ENCODE results near the gene ENTPD6. TPM values are rescaled to one million over a fixed set of nuclear protein-coding genes. Genes with fewer than 3 reads are reported as not detected.

Gene ENTPD6
- total RNA-seq, 4 donors from 2014 or later, result 20.7 to 47.2 (median 30.7) TPM

DNA sequence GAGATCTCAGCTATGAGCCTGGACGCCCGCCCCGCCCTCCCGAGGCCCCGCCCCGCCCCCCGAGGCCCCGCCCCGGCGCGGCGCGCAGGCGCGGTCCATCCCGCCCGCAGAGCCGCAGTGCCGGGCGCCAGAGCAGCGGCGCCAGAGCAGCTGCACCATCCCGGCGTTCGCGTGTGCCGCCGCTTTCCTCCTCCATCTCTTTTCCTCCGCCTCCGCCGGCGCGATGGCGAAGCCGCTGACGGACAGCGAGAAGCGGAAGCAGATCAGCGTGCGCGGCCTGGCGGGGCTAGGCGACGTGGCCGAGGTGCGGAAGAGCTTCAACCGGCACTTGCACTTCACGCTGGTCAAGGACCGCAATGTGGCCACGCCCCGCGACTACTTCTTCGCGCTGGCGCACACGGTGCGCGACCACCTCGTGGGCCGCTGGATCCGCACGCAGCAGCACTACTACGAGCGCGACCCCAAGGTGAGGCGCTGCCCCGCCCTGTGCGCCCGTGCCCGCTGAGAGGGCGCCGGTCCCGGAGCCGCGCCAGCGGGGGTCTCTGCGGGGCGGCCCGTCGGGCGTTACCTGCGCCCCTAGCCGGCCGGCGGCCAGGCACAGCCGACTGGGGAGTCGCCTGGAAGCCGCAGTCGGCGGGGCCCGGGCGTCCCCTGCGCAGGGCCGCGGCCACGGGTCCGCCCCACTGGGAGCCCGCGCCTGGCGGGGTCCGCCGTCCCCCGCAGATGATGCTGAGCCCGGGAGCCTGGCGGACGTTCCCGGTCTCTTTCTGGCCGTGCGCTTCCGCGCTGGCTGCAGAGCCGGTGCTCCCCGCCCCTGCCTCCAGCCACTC is 52.7 kb downstream of the ENTPD6 start, which contains the start of gene PYGB:
Gene PYGB (plus strand): TSS at position 130 of the 830 bp plus-strand sequence. CDS start 94 bp downstream, at position 224.
- Histone ChIP-seq H3K4me3 (peak within 1 kb of the TSS; percentile 60 to 89), H3K27me3 (no peaks in the 10 kb centered on the region), H3K9me3 (no peaks in the 10 kb centered on the region), H3K4me1 (peaks cover 0 to 18% of the 10 kb centered on the region in 2 donors), H3K36me3 (no peaks in the 10 kb centered on the region), H3K27ac (peak within 1 kb of the TSS; percentile 86 to 96)
- peak; percentile 66 to 83 for DNase-seq
- TF ChIP-seq POLR2A (IDR thresholded peaks at IDR 0.05) (peak; percentile 78 to 92), CTCF (IDR thresholded peaks at IDR 0.05) (peak in 2 of 4 experiments; percentile 10 to 14)
- intact Hi-C loops (cut with DNase I; ENCODE audit: low total_unique reads), result no loop called here

- no peaks in the 10 kb centered on the region for H3K27me3 ChIP-seq
- TF ChIP-seq POLR2A (IDR thresholded peaks at IDR 0.05) (no peak), CTCF (IDR thresholded peaks at IDR 0.05) (no peak)
- no peaks in the 10 kb centered on the region for H3K36me3 ChIP-seq
- H3K4me1 ChIP-seq, result peaks cover 0 to 18% of the 10 kb centered on the region in 2 donors
- H3K9me3 ChIP-seq, result no peaks in the 10 kb centered on the region
- no peak for DNase-seq
- H3K27ac ChIP-seq, result peak overlapping the region; percentile 86 to 96
- peak overlapping the region; percentile 60 to 89 for H3K4me3 ChIP-seq
- intact Hi-C loops (cut with DNase I; ENCODE audit: low total_unique reads), result no loop called here
These were observed 53.3 kb downstream of the ENTPD6 start for GRCh38 chr20:25248786-25249172.

DNA sequence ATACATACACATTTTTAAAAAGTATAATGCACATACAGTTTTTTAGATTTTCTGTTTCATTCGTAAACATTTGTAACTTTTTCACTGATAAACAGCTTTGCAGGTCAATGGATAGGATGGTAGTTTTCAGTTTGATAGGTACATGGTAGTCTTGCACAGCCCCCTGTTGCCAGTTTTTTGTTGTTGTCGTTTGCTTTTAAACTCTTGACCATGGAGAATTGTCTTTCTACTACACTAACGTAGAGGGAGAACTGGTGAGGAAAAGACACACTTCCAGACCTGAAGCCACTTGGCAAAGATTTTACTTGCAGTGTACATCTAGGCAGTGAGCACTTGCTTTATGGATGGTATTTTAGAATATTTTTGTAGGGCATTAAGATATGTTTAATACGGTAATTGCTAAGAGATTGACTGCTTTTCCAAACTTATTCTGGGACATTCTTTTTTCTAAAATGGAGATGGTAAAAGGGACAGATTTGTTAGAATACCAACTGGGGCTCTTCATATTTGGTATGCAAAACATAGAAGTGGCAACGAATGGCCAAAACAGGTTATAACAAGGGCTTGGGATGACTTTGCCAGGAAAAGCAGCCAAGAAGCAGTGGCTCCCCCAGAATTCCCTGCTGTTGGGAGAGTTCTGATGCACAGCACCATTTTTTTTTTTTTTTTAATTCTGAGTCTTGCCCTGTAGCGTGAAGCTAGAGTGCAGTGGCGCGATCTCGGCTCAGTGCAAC is 53.9 kb downstream of the ENTPD6 start:
- Histone ChIP-seq H3K27me3 (no peaks in the 10 kb centered on the region), H3K4me3 (peak overlapping the region; percentile 60 to 89), H3K4me1 (peaks cover 0 to 18% of the 10 kb centered on the region in 2 donors), H3K27ac (peak overlapping the region; percentile 86 to 96), H3K9me3 (no peaks in the 10 kb centered on the region), H3K36me3 (no peaks in the 10 kb centered on the region)
- TF ChIP-seq CTCF (IDR thresholded peaks at IDR 0.05) (no peak), POLR2A (IDR thresholded peaks at IDR 0.05) (no peak)
- intact Hi-C loops (cut with DNase I; ENCODE audit: low total_unique reads), result no loop called here
- no peak for DNase-seq

DNA sequence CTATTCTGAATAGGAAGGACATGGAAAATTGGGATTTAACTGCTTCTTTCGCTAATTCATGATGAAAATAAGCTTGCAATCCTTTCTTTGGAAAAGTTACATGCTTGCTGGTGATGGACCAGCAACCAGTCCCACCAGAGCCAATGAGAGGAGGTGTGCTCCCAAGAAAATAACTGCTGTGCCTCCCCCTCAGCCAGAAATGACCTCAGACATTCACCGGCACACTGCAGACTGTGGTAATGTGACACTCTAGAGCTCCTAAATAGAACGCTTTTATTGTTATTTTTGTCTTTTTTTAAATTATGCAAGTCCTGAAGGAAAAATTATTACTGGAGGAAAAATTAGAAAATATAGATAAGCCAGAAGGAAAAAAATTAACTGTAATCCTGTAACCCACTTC is 55.0 kb downstream of the ENTPD6 start:
- Histone ChIP-seq H3K9me3 (no peaks in the 10 kb centered on the region), H3K4me3 (no peak overlapping the region), H3K27ac (peak overlapping the region in 1 of 2 donors; percentile 86), H3K36me3 (no peaks in the 10 kb centered on the region), H3K4me1 (peaks cover 0 to 18% of the 10 kb centered on the region in 2 donors), H3K27me3 (no peaks in the 10 kb centered on the region)
- intact Hi-C loops (cut with DNase I; ENCODE audit: low total_unique reads), result no loop called here
- DNase-seq, result no peak
- TF ChIP-seq POLR2A (IDR thresholded peaks at IDR 0.05) (no peak), CTCF (IDR thresholded peaks at IDR 0.05) (no peak)

GRCh38 chr20:25251019-25251418 is 55.5 kb downstream of the ENTPD6 start:
- Histone ChIP-seq H3K27me3 (no peaks in the 10 kb centered on the region), H3K4me1 (peaks cover 0 to 18% of the 10 kb centered on the region in 2 donors), H3K27ac (no peak overlapping the region), H3K9me3 (no peaks in the 10 kb centered on the region), H3K4me3 (no peak overlapping the region), H3K36me3 (no peaks in the 10 kb centered on the region)
- TF ChIP-seq POLR2A (IDR thresholded peaks at IDR 0.05) (no peak), CTCF (IDR thresholded peaks at IDR 0.05) (no peak)
- no peak for DNase-seq
- intact Hi-C loops (cut with DNase I; ENCODE audit: low total_unique reads), result no loop called here

Measured in uterus (tissue), 4 donors.